Lower leg skin (tissue), 4 donors: ENCODE results near the gene DDX10. TPM values are rescaled to one million over a fixed set of nuclear protein-coding genes. Genes with fewer than 3 reads are reported as not detected.

ENCODE experiments used
- DNase-seq, 2 donors: peaks; one replicate each; pipeline ENCODE4 v3.0.0-alpha.2; 2019; ENCODE audit warnings: low spot score in 2 of 2
- H3K4me3 ChIP-seq: fragments of 200-600 bp; sonication (generic); 2 replicates; pipeline ENCODE4 v1.5.1; 2017; ENCODE audit warnings: mild to moderate bottlenecking, low read depth; ENCODE audit not compliant: poor library complexity, severe bottlenecking
- CTCF ChIP-seq, 3 donors: fragments of 450-650 bp; IDR thresholded peaks; one replicate each; pipeline ENCODE4 v1.5.1; 2016; ENCODE audit warnings: antibody characterized with exemption in 3 of 3, mild to moderate bottlenecking in 3 of 3, moderate library complexity in 2 of 3
- POLR2A ChIP-seq, 2 donors: fragments of 450-650 bp; IDR thresholded peaks; one replicate each; pipeline ENCODE4 v1.6.1; 2016 to 2017; ENCODE audit warnings: antibody characterized with exemption in 2 of 2, mild to moderate bottlenecking in 1 of 2, moderate library complexity in 1 of 2
- WGBS, 2 donors: methylation state at CpG; one replicate each; pipeline ENCODE4 v1.1.5; 2018; 5-methylcytosine and 5-hydroxymethylcytosine counted together
- intact Hi-C: fragments of 100-400 bp; cut with DNase I; formaldehyde crosslinking; loops from one replicate; pipeline ENCODE4 v1.15.0; 2023; ENCODE audit warnings: low total_unique reads
- total RNA-seq, 4 donors: library from RNA; depleted of rRNA; stranded (reverse); fragments of >200 nt; gene quantifications; one replicate each; pipeline ENCODE4 v1.1.0, GENCODE V29; 2016

The DDX10 gene
- total RNA-seq, 4 donors from 2014 or later: 18.4 to 33.5 (median 22.2) TPM

GRCh38 chr11:108934289-108934688 is 269.4 kb downstream of the DDX10 start:
- no peak for DNase-seq
- no peak for TF ChIP-seq POLR2A (IDR thresholded peaks at IDR 0.05)
- TF ChIP-seq CTCF (IDR thresholded peaks at IDR 0.05): no peak
- H3K4me3 ChIP-seq: no peak overlapping the region
- intact Hi-C loops: no loop called here

GRCh38 chr11:108934696-108935095 is 269.8 kb downstream of the DDX10 start:
- DNase-seq: no peak
- H3K4me3 ChIP-seq: no peak overlapping the region
- TF ChIP-seq POLR2A (IDR thresholded peaks at IDR 0.05) (no peak), CTCF (IDR thresholded peaks at IDR 0.05) (no peak)
- intact Hi-C loops: no loop called here
- 95 to 96% methylated on average over 7 of the region's 7 CpGs for WGBS, 2 donors

- intact Hi-C loops: no loop called here
- no peak overlapping the region for H3K4me3 ChIP-seq
- DNase-seq: no peak
- 93 to 95% methylated on average over 6 of the region's 6 CpGs for WGBS, 2 donors
- TF ChIP-seq POLR2A (IDR thresholded peaks at IDR 0.05) (no peak), CTCF (IDR thresholded peaks at IDR 0.05) (no peak)
Observed at GRCh38 chr11:108937746-108938145, 272.9 kb downstream of the DDX10 start.

GRCh38 chr11:108938604-108939003 is 273.7 kb downstream of the DDX10 start:
- intact Hi-C loops: no loop called here
- H3K4me3 ChIP-seq: no peak overlapping the region
- TF ChIP-seq POLR2A (IDR thresholded peaks at IDR 0.05) (no peak), CTCF (IDR thresholded peaks at IDR 0.05) (no peak)
- 66 to 74% methylated on average over 1 of the region's 1 CpG for WGBS, 2 donors
- DNase-seq: no peak

- DNase-seq: no peak
- WGBS, 2 donors: 91 to 97% methylated on average over 1 of the region's 1 CpG
- H3K4me3 ChIP-seq: no peak overlapping the region
- intact Hi-C loops: no loop called here
- TF ChIP-seq CTCF (IDR thresholded peaks at IDR 0.05) (no peak), POLR2A (IDR thresholded peaks at IDR 0.05) (no peak)
Observed at GRCh38 chr11:108939135-108939534, 274.3 kb downstream of the DDX10 start.

- H3K4me3 ChIP-seq: no peak overlapping the region
- DNase-seq: no peak
- TF ChIP-seq CTCF (IDR thresholded peaks at IDR 0.05) (no peak), POLR2A (IDR thresholded peaks at IDR 0.05) (no peak)
- intact Hi-C loops: no loop called here
- 55 to 72% methylated on average over 4 of the region's 4 CpGs for WGBS, 2 donors
Observed at GRCh38 chr11:108943853-108944252, 279.0 kb downstream of the DDX10 start.
